Breast epithelium (tissue), 3 donors: ENCODE measurements around the gene SIRT3.
"Not testable (repeated sequence)": the region's sequence is repeated elsewhere in the genome, so short reads cannot be mapped to it uniquely, and the experiment has no call there.

Source experiments
- POLR2A ChIP-seq: fragments of 450-650 bp; IDR thresholded peaks from one replicate; pipeline ENCODE4 v1.6.1; 2016; ENCODE audit warnings: antibody characterized with exemption, mild to moderate bottlenecking, moderate library complexity
- POLR2AphosphoS5 ChIP-seq, 3 donors: sonication (generic); formaldehyde crosslinking; IDR thresholded peaks; one replicate each; pipeline ENCODE4 v1.6.1; 2017; ENCODE audit warnings: antibody characterized with exemption in 3 of 3
- TF ChIP-seq, protein P1 (sequence below), 3 donors: fragments of 450-650 bp; IDR thresholded peaks; one replicate each; pipeline ENCODE4 v1.5.1; 2016 to 2017; ENCODE audit warnings: antibody characterized with exemption in 3 of 3, mild to moderate bottlenecking in 3 of 3, moderate library complexity in 3 of 3

- TF ChIP-seq, protein P1, sequence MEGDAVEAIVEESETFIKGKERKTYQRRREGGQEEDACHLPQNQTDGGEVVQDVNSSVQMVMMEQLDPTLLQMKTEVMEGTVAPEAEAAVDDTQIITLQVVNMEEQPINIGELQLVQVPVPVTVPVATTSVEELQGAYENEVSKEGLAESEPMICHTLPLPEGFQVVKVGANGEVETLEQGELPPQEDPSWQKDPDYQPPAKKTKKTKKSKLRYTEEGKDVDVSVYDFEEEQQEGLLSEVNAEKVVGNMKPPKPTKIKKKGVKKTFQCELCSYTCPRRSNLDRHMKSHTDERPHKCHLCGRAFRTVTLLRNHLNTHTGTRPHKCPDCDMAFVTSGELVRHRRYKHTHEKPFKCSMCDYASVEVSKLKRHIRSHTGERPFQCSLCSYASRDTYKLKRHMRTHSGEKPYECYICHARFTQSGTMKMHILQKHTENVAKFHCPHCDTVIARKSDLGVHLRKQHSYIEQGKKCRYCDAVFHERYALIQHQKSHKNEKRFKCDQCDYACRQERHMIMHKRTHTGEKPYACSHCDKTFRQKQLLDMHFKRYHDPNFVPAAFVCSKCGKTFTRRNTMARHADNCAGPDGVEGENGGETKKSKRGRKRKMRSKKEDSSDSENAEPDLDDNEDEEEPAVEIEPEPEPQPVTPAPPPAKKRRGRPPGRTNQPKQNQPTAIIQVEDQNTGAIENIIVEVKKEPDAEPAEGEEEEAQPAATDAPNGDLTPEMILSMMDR (IDR thresholded peaks at IDR 0.05), result not testable (repeated sequence)
- TF ChIP-seq POLR2A; POLR2AphosphoS5 (IDR thresholded peaks at IDR 0.05): not testable (repeated sequence)
These were observed 15.4 kb downstream of the SIRT3 start for GRCh38 chr11:220641-221215.
